Activated naive CD4-positive, alpha-beta T cell treated with Interleukin-2 at 50 U/mL for 16 hours (primary cell): ENCODE measurements around the gene RIN3.
A peak's percentile ranks its signal among the peaks of the same experiment; 100 is the strongest.
"Not testable (repeated sequence)": the region's sequence is repeated elsewhere in the genome, so short reads cannot be mapped to it uniquely, and the experiment has no call there.

ENCODE experiments used
- DNase-seq: peaks from one replicate; pipeline ENCODE4 v3.0.0-alpha.2; 2020

The RIN3 gene

DNA sequence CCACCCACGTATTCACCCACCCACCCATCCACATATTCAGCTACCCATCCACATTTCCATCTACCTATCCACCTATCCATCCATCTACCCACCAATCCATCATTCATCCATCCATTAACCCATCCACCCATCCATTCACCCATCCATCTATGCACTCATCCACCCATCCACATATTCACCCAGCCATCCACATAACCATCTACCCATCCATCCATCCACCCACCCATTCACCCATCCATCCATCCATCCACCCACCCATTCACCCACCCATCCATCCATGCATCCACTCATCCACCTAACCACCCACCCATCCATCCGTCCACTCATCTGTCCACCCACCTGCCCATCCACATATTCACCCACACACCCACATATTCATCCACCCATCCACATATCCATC is 164.4 kb downstream of the RIN3 start:
- no peak for DNase-seq

DNA sequence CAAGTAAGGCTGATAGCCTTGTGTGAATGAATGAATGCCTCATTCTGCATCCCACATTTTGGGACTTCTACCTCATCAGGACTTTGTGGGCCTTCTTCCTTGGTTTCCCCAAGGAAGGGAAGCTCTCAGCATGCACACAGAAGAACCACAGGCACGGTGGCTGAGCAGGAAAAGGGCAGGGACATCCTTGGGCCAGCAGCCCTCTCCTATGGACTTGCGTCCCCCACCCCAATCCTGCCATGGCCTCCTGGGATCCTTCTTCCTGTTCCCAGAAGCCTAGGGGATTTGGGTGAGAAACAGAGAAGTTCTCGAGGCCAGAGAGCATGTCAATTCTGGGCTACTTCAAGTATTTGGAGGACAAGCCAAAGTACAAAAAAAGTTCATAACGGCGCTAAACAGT is 165.2 kb downstream of the RIN3 start:
- DNase-seq, result no peak

DNA sequence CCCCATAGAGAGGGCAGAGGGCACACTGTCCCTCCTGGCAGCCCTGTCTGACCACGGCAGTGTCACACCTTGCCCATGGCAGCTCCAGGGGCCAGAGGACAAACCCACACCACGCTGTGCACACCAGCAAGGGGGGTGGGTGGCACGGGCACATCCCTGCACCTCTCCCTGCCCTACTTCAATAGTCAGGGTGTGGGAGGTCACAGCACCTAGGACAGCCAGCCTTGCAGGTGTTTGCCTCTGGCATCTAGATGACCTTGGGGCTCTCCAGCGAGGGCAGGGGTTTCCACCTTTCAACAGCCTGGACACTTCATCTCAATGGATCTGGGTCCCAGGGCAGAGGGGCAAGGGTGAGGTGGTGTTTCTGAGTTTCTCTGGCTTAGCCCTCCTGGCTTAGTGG is 165.7 kb downstream of the RIN3 start:
- DNase-seq, result no peak

DNA sequence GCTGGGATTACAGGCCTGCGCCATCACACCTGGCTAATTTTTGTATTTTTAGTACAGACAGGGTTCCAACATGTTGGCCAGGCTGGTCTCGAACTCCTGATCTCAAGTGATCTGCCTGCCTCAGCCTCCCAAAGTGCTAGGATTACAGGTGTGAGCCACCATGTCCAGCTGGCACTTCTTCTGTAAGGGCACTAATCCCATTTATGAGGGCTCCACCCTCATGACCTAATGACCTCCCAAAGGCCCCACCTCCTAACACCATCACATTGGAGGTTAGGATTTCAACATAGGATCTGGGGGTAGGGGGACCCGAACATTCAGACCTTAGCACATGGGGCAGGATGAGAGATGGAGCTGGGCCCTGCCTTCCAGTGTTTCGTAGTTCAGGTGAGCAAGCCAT is 166.7 kb downstream of the RIN3 start:
- DNase-seq, result not testable (repeated sequence)

DNA sequence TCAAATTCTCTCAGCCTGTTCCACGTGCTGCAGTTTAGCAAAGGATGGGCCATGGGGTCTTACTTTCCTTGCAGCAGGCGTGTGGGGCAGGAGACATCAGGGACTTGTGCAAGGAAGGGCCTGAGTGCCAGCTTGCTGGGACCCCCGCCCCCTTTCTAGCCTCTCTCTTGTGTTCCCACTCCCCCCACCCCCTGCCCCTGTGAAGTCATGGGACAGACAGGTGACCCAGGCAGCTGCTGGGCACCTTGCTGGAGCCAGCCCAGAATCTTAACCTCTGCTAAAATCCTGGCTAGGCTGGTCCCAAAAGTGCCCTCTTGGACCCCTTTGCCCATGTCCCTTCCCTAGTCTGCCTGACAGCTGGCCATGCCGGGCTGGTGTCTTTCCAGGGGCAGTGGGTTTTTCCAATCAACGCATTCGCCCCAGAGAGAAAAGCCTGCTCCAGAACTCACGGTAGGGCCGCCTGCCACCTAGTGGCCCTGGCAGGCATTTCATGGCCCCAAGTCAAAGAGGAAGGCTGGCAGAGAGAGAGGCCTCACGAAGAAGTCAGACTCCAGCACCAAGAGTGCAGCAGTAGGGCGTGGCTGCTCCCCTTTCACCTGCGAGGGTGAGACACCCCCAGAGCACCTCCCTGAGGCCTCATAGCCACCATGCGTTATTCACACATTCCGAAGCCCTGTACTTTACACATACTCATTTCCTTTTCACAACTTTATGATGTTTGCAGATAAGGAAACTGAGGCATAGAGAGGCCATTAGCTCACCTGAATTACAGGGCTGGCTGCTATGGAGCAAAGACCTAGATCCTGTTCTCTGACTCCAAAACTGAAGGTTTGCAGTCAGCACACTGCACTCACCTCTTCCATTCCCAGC is 167.4 kb downstream of the RIN3 start:
- peak; percentile 81 for DNase-seq

DNA sequence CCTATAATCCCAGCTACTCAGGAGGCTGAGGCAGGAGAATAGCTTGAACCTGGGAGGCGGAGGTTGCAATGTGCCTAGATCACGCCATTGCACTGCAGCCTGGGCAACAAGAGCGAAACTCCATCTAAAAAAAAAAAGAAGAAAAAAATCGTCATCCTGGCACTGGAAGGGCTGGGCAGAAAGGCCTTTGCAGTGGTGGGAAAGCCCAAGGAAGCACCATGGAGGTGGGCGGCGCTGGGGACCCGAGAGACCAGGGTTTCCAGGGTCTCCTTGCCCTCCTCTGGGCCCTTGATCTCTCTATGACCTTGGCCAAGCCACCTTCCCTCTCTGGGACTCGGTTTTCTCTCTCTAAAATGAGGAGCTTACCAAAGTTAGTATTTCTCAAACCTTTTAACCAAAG is 169.5 kb downstream of the RIN3 start:
- DNase-seq, result no peak

DNA sequence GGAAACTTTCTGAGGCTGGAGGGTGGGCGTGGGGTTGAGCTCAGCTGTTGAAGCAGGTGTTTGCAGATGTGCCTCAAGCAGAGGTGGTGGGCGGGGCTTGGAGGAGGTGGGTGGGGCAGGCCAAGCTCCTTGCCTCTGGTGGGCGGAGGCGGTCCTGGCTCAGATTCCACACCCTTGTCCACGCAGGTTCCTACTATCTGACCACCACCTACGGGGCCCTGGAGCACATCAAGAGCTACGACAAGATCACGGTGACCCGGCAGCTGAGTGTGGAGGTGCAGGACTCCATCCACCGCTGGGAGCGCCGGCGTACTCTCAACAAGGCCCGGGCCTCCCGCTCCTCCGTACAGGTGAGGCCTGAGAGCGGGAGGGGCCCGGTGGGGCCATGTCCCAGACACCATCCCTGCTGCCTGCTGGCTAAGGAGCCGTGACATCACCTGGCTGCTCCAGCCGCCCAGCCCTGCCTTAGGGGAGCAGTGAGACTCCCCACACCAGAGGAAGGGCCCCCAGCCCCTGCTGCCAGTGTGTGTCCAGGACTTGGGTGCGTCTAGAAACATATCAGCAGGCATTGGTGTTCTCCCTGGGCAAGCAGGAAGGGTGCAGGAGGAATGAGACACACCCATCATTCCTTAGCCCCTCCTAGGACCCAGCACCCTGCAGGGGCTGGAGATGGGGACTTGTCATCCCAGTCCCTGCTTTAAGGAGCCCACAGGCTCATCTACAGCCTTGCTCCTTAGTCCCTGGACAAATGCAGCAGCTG is 171.4 kb downstream of the RIN3 start:
- DNase-seq, result no peak

DNA sequence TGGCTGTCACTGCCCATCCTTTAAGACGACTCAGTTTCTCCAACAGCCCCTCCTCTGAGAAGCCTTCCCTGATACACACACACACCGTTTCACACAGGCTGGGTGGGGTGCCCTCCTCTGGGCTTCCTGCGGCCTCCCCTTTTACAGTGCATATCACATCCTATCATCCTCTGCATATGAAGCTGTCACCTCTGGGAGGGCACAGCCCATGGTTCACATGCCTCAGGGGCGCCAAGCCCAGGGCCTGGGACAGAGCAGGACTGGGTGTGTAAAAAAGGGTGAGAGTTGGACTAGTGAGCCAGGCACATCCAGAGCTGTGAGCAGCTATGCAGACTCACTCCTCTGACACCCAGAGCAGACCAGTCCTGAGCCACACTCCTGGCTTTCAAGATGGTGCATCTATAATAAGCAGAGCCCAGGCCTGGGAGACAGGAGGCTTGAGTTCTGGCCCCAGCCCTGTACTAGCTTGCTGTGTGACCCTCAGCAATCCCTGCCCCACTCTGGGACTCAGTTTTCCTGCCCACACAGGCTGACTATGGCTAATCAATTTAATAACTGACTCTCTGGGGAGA is 172.3 kb downstream of the RIN3 start:
- no peak for DNase-seq

DNA sequence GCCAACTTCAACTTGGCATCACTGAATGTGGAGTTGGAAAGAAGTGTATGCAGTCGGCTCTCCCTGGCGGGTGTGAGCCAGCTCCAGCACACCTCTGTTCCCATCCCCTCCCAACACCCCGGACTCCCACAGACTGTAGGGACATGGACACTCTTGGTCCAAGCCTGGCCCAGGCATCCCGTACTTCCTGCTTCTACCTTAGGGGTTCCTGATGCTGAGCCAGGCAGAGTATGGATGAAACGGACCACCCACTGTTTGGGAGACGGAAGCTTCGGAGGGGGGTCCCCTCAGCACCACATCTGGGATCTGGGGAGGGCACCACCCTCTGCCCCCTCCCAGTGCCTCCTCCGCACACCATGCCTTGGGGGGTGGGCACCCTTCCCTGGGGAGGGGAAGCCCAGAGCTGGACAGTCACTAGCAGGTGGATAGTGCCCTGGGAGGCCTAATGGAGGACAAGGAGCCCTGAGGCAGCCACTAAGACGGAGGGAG is 172.9 kb downstream of the RIN3 start:
- no peak for DNase-seq

DNA sequence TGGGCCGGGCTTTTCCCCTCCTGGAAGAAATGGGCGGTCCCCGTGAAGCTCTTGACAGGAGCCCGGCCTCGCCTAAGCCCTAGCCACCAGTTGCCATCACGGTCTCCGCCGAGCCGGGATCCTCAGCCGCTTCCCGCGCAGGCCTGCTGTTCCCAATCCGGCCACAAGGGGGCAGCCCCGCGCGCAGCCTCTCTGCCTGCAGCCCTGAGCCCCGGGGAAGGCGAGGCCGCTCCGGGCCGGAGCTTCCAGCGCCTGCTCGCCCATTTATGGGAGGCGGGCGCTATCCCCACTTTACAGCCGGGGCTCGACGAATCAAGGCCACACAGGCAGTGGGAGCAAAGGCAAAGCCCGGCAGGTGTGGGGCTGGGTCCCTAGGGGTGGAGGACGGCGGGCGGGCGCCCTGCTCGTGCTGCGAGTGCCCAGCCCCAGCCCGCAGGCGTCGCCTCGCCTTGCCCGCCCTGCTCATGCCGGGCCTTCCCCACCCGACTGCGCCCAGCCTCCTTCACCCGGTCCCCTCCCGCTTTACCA is 173.4 kb downstream of the RIN3 start:
- DNase-seq, result peak; percentile 68

DNA sequence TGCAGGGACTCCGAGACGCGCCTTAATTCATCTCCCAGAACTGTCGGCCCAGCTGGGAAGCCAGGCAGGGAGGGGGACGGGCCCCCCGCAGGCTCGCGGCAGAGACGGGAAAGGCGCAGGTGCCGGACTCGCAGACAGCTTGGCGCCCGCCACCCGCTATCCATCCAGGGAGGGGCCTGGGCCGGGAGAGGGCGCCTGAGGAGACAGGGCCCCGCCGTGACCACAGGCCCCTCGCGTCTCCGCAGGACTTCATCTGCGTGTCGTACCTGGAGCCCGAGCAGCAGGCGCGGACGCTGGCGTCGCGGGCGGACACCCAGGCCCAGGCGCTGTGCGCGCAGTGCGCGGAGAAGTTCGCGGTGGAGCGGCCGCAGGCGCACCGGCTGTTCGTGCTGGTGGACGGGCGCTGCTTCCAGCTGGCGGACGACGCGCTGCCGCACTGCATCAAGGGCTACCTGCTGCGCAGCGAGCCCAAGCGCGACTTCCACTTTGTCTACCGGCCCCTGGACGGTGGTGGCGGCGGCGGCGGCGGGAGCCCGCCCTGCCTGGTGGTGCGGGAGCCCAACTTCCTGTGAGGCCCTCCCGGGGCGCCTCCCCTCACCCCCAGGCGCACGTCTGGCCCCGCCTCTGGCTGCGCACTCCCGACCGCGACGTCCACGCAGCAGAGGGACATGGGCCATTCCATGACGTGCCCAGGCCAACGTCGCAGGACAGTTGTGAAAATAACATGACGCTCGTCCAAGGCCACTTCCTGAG is 174.3 kb downstream of the RIN3 start:
- DNase-seq, result no peak

DNA sequence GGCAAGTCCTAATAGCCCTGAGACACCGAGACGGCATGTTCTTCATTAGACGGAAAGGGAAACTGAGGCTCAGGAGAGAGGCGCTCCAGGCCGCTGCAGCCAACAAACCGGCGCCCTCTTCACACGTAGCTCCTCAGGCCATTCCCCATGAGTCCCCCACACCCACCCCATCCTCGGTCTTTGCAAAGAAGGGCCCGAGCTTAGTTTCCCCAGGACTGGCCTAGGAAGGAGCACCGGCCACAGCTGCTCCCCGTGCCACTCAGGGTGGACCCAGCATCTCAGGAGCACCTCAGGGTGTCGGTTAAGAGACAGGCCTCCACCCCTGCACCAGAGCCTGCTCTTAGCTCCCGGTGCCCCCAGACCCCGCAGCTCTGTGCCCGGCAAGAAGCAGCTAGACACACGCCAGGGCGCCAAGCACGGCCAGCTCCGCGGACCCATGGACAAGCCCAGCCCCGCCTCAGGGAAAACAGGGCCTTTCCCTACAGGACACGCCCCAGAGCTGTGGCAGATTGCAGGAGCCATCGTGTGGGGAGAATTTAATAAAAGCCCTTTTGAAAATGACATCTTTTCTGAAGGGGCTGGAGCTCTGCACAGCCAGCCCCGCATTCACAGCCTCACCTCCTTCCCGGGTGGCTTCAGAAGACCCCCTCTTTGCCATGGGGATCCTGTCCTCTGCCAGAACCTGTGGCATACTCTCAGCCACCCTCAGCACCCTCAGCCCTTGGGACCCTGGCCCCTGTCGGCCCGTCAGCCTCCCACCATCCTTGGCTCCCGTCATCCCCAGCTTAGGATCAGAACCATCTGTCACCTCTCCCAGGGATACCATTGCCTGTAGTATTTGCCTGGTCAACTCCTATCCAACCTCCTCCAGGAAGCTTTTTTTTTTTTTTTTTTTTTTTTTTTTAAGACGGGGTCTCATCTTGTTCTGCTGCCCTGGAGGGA is 175.1 kb downstream of the RIN3 start:
- no peak for DNase-seq

DNA sequence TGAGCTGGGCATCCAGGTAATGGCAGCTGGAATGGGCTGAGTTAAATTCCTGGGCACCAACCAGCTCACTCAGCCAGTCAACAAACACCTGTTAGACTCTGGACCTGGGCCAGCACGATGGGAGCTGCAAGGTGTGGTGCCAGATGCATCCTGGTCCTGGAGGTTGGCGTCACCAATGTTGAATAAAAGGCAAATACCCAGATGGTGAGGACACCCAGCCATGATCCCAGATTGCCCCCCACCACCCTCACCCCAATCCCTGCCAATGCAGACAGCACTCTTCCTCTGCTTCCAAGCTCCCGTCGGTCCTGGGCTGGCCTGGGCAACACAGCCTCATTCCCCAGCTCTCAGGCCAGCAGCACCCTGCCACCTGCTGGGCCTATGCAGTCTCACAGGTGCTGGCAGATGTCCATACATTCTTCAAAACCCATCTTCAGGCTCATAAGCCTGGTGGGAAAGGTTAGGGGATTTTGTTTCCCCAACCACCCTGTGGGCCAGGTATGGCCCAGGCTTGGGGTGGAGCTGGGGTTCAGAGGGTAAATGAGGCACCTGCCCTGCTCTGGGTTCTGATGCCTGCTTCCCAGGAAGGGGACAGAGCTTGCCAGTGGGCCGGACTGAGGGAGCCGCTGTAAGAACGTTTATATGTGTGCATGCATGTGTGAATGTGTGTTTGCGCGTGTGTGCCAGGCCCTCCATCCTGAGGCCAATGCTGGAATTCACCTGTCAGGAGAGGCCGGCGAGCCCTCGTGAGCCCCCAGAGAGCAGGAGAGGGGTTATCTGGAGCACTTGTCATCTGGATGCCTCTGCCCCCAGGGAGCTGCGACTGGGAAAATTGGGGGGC is 176.8 kb downstream of the RIN3 start:
- DNase-seq, result no peak

DNA sequence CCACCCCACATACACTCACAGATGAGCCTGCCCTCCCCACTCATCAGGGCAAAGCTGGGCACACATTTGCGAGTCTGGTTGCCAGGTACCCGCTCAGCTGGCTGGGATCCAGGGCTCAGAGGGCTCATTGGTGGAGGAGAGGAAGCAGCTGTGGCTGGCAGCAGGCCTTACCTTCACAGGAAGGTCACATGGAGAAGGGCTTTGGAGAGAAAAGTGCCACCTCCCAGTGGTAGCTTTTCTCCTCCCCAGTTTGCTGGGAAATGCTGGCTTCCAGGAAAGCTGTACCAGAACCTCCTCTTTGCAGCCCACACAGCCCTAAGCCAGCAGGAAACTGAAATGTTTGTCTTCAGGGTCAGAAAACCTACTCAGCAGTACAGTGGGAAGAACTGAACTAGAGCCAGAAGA is 179.2 kb downstream of the RIN3 start:
- DNase-seq, result no peak

DNA sequence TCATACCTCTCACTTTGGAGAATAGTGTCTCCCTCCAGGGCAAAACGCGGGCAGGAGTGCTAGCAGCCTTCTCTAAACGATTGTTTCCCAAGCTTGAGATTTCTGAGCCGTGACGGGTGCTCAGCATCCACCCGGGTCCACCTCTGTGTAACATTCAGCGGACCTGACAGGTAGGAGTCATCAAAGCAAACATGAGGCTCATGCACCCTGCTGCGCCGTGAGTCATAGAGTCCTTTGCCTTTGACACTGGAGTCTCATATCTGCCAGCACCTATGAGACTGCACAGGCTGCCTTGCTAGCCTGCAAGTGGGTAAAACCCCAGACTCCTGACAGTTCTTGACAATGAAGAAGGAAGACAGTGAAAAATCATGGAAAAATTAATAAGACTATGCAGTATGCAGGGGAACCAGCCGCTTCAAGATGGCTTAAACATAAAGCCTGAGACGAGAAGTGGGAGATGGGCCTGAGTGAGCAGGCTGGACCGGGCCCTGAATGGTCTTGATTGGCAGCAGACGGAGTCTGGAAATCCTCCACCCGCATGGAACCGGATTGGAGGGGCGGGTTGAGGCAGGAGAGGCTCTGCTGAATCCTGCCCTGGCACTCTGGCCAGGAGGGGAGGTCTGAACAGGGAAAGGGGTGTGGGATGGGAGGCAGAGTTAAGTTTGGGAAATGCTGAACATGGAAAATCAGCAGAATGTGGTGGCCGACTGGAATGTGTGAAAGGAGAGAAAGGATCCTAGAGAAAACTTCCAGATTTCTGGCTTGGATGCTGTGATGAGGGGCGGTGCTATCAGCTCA is 180.6 kb downstream of the RIN3 start:
- no peak for DNase-seq

DNA sequence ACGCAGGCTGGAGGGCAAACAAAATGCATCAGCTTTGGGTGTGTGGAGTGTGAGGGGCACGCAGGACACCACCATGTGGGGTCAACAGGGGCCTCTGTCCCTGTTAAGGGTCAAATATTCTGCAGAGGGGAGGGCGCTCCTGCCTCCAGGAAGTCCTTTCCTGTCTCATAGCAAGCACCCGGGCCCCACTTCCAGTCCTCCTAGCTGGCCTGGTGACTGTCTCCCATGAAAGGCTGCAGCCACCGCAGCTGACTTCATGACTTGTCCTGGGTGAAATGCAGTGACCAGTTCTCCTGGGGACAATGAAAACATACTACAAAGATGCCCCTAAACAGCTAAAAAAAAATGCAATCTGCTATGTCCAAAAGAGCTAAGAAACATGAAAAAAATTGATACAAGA is 181.2 kb downstream of the RIN3 start:
- no peak for DNase-seq

DNA sequence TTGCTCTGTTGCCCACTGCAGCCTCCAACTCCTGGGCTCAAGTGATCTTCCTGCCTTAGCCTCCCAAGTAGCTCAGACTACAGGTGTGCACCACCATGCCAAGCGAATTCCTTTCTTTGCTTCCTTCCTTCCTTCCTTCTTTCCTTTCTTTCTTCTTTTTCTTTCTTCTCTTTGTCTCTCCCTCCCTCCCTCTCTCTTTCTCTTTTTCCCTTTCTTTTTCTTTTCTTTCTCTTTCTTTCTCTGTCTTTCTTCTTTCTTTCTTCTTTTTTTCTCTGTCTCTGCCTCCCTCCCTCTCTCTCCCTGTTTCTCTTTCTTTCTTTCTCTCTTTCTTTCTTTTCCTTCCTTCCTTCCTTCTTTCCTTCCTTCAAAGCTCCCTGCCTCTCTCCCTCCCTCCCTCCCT is 182.0 kb downstream of the RIN3 start:
- no peak for DNase-seq

DNA sequence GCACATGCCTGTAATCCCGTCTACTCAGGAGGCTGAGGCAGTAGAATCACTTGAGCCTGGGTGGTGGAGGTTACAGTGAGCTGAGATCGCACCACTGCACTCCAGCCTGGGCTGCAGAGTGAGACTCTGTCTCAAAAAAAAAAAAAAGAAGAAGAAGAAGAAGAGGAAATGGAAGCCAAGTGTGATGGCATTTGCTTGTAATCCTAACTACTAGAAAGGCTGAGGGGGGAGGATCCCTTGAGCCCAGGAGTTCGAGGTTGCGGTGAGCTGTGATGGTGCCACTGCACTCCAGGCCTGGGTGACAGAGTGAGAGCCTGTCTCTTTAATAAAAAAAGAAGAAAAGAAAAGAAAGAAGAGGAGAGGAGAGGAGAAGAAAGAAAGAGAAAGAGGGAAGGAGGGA is 182.8 kb downstream of the RIN3 start:
- no peak for DNase-seq

DNA sequence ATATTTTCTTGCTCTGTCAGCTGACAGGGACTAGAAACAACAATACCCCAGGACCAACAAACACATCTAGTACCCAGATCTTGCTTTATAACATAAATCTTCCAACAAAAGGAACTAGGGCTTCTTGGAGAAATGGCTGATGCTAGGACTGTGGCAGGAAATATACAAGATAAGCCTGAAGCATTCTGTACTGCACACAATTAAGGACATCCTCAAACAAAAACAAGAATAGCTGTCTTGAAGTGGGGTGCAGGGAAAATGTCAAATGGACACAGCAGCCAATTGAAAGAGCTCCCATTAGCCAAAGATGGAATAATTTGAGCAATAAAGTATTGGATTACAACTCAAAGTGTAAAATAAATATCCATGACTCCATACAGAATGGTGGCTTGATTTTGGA is 184.8 kb downstream of the RIN3 start:
- DNase-seq, result no peak

DNA sequence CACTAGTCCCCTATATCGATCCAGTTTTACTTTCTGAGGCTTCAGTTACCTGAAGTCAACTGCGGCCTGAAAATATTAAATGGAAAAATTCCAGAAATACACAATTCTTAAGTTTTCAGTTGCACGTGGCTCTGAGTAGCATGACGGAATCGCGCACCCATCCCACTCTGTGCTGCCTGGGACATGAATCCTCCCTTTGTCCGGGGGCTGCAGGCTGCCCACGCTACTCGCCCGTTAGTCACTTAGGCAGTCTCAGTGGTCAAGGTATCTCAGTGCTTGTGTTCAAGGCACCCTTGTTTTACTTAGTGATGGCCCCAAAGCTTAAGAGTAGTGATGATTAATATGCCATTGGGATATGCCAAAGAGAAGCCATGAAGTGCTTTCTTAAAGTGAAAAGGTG is 188.2 kb downstream of the RIN3 start:
- DNase-seq, result no peak
